ENCODE data around the gene RIPOR2.

DNA sequence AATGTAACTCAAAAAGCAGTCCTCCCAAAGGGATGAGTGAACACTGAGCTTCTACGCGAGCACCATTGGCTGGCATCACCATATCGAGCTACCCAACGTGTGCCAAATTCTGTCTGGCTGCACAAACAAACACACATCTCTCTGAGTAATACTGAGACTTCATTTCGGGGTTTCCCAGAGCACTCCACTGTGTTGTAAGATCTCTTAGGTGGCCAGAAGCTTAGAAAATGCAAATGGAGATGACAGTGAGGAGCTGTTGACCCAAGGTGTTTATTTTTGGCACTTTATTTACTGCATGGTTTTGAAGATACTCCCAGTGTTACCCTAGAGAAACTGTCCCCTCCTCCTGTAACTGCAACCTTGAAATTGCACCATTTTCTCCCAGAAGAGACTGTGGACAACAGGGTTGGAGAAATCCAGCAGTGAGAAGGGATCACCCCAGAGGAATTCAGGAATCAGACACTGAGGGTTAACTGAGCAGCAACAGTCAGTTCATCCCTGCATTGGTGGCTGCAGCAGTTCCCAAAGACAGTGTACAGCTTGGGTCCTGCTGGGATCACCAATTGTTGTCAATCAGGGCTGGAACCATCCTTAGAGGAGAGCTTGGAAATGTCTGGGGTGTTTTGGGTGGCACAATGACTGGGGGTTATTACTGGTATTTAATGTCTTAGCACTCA lies 1.0 kb upstream of the RIPOR2 start:
- no peak for TF ChIP-seq EZH2 (IDR thresholded peaks at IDR 0.05; ENCODE audit: insufficient read depth, poor library complexity, severe bottlenecking)
- TF ChIP-seq EZH2phosphoT487 (IDR thresholded peaks at IDR 0.05; ENCODE audit: insufficient read depth, low read depth), result no peak

All from GM23248 (cell line).